ENCODE measurements around the gene PJA1.

PJA1 gene

GRCh38 chrX:69121321-69122000 is 43.8 kb downstream of the PJA1 start:
- Histone ChIP-seq H3K9me3 (ENCODE audit: insufficient read depth, low read length) (no peaks in the 10 kb centered on the region), H3K4me3 (ENCODE audit: low read length) (no peak overlapping the region), H3K27me3 (ENCODE audit: low read depth, low read length) (no peaks in the 10 kb centered on the region), H3K79me2 (ENCODE audit: low read length) (no peaks in the 10 kb centered on the region), H2AFZ (ENCODE audit: low read depth, low read length) (no peak overlapping the region), H3K27ac (ENCODE audit: low read length) (no peak overlapping the region), H3K36me3 (replicated peaks; ENCODE audit: low read depth, low read length) (no peaks in the 10 kb centered on the region), H4K20me1 (ENCODE audit: insufficient read depth, low read length) (no peaks in the 10 kb centered on the region), H3K4me1 (ENCODE audit: low read length) (no peaks in the 10 kb centered on the region), H3K9ac (ENCODE audit: low read length) (no peak overlapping the region), H3K4me2 (ENCODE audit: low read length) (no peak overlapping the region)
- TF ChIP-seq CTCF (IDR thresholded peaks at IDR 0.05; ENCODE audit: low read depth, low read length) = no peak
- TF ChIP-seq EZH2phosphoT487 (IDR thresholded peaks at IDR 0.05; ENCODE audit: low read depth) = no peak

DNA sequence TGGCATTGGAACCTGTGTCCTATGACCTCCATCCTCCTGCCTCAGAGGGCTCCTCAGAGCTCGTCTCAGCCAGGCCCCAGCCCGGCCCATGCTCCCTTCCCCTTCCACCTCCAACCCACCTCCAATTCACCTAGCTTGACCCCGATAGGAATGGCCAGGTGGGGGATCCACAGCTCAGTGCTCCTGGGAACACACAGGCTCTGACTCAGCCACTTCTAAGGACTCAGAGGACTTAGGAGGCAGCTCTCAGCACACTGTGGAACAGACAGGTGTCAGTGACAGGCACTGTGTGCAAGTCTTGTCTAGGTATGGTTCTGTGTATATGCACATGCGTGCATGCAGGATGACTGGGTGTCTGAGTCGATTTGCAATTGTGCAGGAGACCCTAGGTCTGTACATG is 44.8 kb downstream of the PJA1 start:
- Histone ChIP-seq H2AFZ (ENCODE audit: low read depth, low read length) (no peak overlapping the region), H3K27ac (ENCODE audit: low read length) (no peak overlapping the region), H3K36me3 (replicated peaks; ENCODE audit: low read depth, low read length) (no peaks in the 10 kb centered on the region), H4K20me1 (ENCODE audit: insufficient read depth, low read length) (no peaks in the 10 kb centered on the region), H3K9me3 (ENCODE audit: insufficient read depth, low read length) (no peaks in the 10 kb centered on the region), H3K4me3 (ENCODE audit: low read length) (no peak overlapping the region), H3K4me1 (ENCODE audit: low read length) (no peaks in the 10 kb centered on the region), H3K27me3 (ENCODE audit: low read depth, low read length) (no peaks in the 10 kb centered on the region), H3K79me2 (ENCODE audit: low read length) (no peaks in the 10 kb centered on the region), H3K4me2 (ENCODE audit: low read length) (no peak overlapping the region), H3K9ac (ENCODE audit: low read length) (no peak overlapping the region)
- TF ChIP-seq CTCF (IDR thresholded peaks at IDR 0.05; ENCODE audit: low read depth, low read length) = no peak
- no peak for TF ChIP-seq EZH2phosphoT487 (IDR thresholded peaks at IDR 0.05; ENCODE audit: low read depth)

GRCh38 chrX:69119122-69119521 is 46.1 kb downstream of the PJA1 start:
- H3K4me2 ChIP-seq (ENCODE audit: low read length) = no peak overlapping the region
- H3K27ac ChIP-seq (ENCODE audit: low read length) = no peak overlapping the region
- H4K20me1 ChIP-seq (ENCODE audit: insufficient read depth, low read length) = no peaks in the 10 kb centered on the region
- H2AFZ ChIP-seq (ENCODE audit: low read depth, low read length) = no peak overlapping the region
- H3K4me3 ChIP-seq (ENCODE audit: low read length) = no peak overlapping the region
- no peaks in the 10 kb centered on the region for H3K27me3 ChIP-seq (ENCODE audit: low read depth, low read length)
- TF ChIP-seq EZH2phosphoT487 (IDR thresholded peaks at IDR 0.05; ENCODE audit: low read depth) (no peak), CTCF (IDR thresholded peaks at IDR 0.05; ENCODE audit: low read depth, low read length) (no peak)
- H3K36me3 ChIP-seq (replicated peaks; ENCODE audit: low read depth, low read length) = no peaks in the 10 kb centered on the region
- no peak overlapping the region for H3K9ac ChIP-seq (ENCODE audit: low read length)
- H3K9me3 ChIP-seq (ENCODE audit: insufficient read depth, low read length) = no peaks in the 10 kb centered on the region
- no peaks in the 10 kb centered on the region for H3K4me1 ChIP-seq (ENCODE audit: low read length)
- no peaks in the 10 kb centered on the region for H3K79me2 ChIP-seq (ENCODE audit: low read length)

DNA sequence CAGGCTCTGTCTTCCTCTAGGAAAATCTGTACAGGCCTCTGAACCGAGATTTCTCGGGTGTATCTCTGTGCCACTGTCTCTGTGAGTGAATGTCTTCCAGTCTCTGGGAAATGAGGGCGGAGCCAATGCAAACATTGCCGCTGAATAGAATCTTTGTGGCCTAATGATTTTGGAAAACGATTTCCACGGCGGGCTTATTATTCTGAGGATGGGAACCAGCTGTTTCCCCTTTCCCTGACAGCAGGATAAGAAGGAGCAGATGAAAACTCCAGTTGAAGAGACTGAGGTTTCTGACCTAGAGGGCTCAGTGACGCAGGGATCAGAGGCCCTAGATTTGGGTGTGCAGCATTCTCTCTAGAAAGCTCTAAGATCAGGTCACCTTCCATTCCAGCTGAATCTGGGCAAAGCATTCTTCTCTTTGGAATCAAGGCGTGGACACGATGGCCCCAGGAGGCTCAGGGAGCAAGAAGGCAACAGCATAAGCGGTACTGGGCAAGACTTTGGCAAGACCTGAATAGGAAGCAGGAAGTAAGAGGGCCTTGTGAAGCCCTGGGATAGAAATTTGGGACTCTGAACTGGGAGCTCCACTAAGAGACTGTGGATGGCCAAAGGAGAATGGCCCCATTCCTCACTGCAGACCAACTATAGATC is 47.3 kb downstream of the PJA1 start:
- H3K27me3 ChIP-seq (ENCODE audit: low read depth, low read length) = no peaks in the 10 kb centered on the region
- H4K20me1 ChIP-seq (ENCODE audit: insufficient read depth, low read length) = no peaks in the 10 kb centered on the region
- no peak overlapping the region for H3K4me3 ChIP-seq (ENCODE audit: low read length)
- no peaks in the 10 kb centered on the region for H3K79me2 ChIP-seq (ENCODE audit: low read length)
- no peaks in the 10 kb centered on the region for H3K36me3 ChIP-seq (replicated peaks; ENCODE audit: low read depth, low read length)
- H3K9me3 ChIP-seq (ENCODE audit: insufficient read depth, low read length) = no peaks in the 10 kb centered on the region
- no peak overlapping the region for H3K9ac ChIP-seq (ENCODE audit: low read length)
- no peaks in the 10 kb centered on the region for H3K4me1 ChIP-seq (ENCODE audit: low read length)
- no peak overlapping the region for H2AFZ ChIP-seq (ENCODE audit: low read depth, low read length)
- no peak overlapping the region for H3K4me2 ChIP-seq (ENCODE audit: low read length)
- H3K27ac ChIP-seq (ENCODE audit: low read length) = no peak overlapping the region
- TF ChIP-seq EZH2phosphoT487 (IDR thresholded peaks at IDR 0.05; ENCODE audit: low read depth) (no peak), CTCF (IDR thresholded peaks at IDR 0.05; ENCODE audit: low read depth, low read length) (no peak)
